H1 (cell line): Measurements from ENCODE around the gene ITGA4. TPM values are rescaled to one million over a fixed set of nuclear protein-coding genes. Genes with fewer than 3 reads are reported as not detected.

Experiments used
- CTCF ChIA-PET: fragments of 300-600 bp; sonication (Branson Sonifier 250); formaldehyde crosslinking; loops from one replicate; lab custom pipeline; 2021; ENCODE audit not compliant: partially characterized antibody; lab: Charles Lee
- POLR2A ChIA-PET: fragments of 300-600 bp; sonication (Branson Sonifier 250); formaldehyde crosslinking; loops from one replicate; lab custom pipeline; 2021; ENCODE audit warnings: inconsistent platforms; ENCODE audit not compliant: partially characterized antibody; lab: Charles Lee
- DNase-seq, 2 experiments: peaks; one replicate each; pipeline versions ENCODE4 v3.0.0 to v3.0.0-alpha.2; 2010 to 2022; ENCODE audit warnings: low spot score in 2 of 2, low read depth in 1 of 2, mixed read lengths in 1 of 2
- FAIRE-seq: peaks from 2 replicates; lab custom pipeline; 2011; peaks lifted over from hg19 to GRCh38; lab: Jason Lieb, UNC
- H2AFZ ChIP-seq: 2 replicates; pipeline ENCODE4 v1.8.1; 2012; ENCODE audit warnings: low read length, inconsistent platforms
- H2AK5ac ChIP-seq: 2 replicates; pipeline ENCODE4 v1.6.1; 2013; ENCODE audit warnings: low read depth, low read length
- H2BK120ac ChIP-seq: replicated peaks from 2 replicates; pipeline ENCODE3; 2013; ENCODE audit warnings: low read depth, low read length, inconsistent platforms
- H2BK12ac ChIP-seq: 2 replicates; pipeline ENCODE4 v1.6.1; 2013; ENCODE audit warnings: low read depth, low read length
- H2BK15ac ChIP-seq: 2 replicates; pipeline ENCODE4 v1.6.1; 2013; ENCODE audit warnings: low read length
- H2BK20ac ChIP-seq: 2 replicates; pipeline ENCODE4 v1.6.1; 2013; ENCODE audit warnings: low read length
- H2BK5ac ChIP-seq: 2 replicates; pipeline ENCODE4 v1.6.1; 2013; ENCODE audit warnings: low read depth, low read length
- H3K14ac ChIP-seq: 2 replicates; pipeline ENCODE4 v1.6.1; 2013; ENCODE audit warnings: inconsistent platforms; ENCODE audit not compliant: insufficient read length
- H3K18ac ChIP-seq: 2 replicates; pipeline ENCODE4 v1.6.1; 2013; ENCODE audit warnings: low read length; ENCODE audit errors: extremely low read depth
- H3K23ac ChIP-seq: 2 replicates; pipeline ENCODE4 v1.6.1; 2013; ENCODE audit warnings: inconsistent platforms; ENCODE audit not compliant: insufficient read length
- H3K23me2 ChIP-seq: 2 replicates; pipeline ENCODE4 v1.6.1; 2013; ENCODE audit warnings: low read depth, low read length
- H3K27ac ChIP-seq: 2 replicates; pipeline ENCODE4 v1.6.1; 2011; ENCODE audit warnings: low read depth, low read length, inconsistent platforms
- H3K27me3 ChIP-seq, 4 experiments: replicated peaks in 1 of 4; 1 replicate in 1 of 4; 2 replicates in 3 of 4; pipeline versions ENCODE4 v1.6.1 to v1.8.1; 2011 to 2013; ENCODE audit warnings: low read length in 3 of 4, mild to moderate bottlenecking in 3 of 4, inconsistent platforms in 2 of 4, mixed read lengths in 2 of 4, moderate library complexity in 1 of 4; ENCODE audit not compliant: control insufficient read depth in 3 of 4, insufficient read depth in 3 of 4; ENCODE audit errors: extremely low read depth in 1 of 4
- H3K36me3 ChIP-seq, 4 experiments: 2 replicates each; pipeline versions ENCODE4 v1.6.1 to v1.8.1; 2011 to 2013; ENCODE audit warnings: mild to moderate bottlenecking in 4 of 4, low read length in 3 of 4, moderate library complexity in 2 of 4, control low read depth in 1 of 4, inconsistent platforms in 1 of 4; ENCODE audit not compliant: insufficient read depth in 4 of 4, control insufficient read depth in 2 of 4
- H3K4ac ChIP-seq: replicated peaks from 2 replicates; pipeline ENCODE3; 2013; ENCODE audit warnings: low read length, low read depth, mixed read lengths, inconsistent platforms; ENCODE audit not compliant: insufficient read length
- H3K4me1 ChIP-seq, 4 experiments: replicated peaks in 1 of 4; 1 replicate in 1 of 4; 2 replicates in 3 of 4; pipeline versions ENCODE4 v1.6.1 to v1.8.1; 2011 to 2013; ENCODE audit warnings: low read length in 3 of 4, inconsistent platforms in 2 of 4, mixed read lengths in 1 of 4; ENCODE audit not compliant: insufficient read depth in 4 of 4, control insufficient read depth in 3 of 4
- H3K4me2 ChIP-seq, 2 experiments: 2 replicates each; pipeline versions ENCODE4 v1.6.1 to v1.8.1; 2011 to 2013; ENCODE audit warnings: low read depth in 2 of 2, low read length in 2 of 2, control low read depth in 1 of 2, inconsistent platforms in 1 of 2, mild to moderate bottlenecking in 1 of 2; ENCODE audit not compliant: insufficient read depth in 1 of 2
- H3K4me3 ChIP-seq, 4 experiments: fragments of 200-600, 300-600 bp in 1 of 4; sonication (generic), shearing (Covaris generic), sonication (Bioruptor Twin) in 1 of 4; 2 replicates each; pipeline versions ENCODE4 v1.5.1 to v1.8.1; 2011 to 2016; ENCODE audit warnings: low read length in 4 of 4, low read depth in 3 of 4, control low read depth in 2 of 4, inconsistent platforms in 2 of 4, mild to moderate bottlenecking in 2 of 4, mixed read lengths in 1 of 4, moderate library complexity in 1 of 4; ENCODE audit not compliant: insufficient read depth in 2 of 4; ENCODE audit errors: extremely low read depth in 1 of 4
- H3K56ac ChIP-seq: replicated peaks from 2 replicates; pipeline ENCODE3; 2013; ENCODE audit warnings: low read depth, mild to moderate bottlenecking, mixed read lengths, low read length, inconsistent platforms; ENCODE audit not compliant: insufficient read length
- H3K79me1 ChIP-seq: 2 replicates; pipeline ENCODE4 v1.6.1; 2013; ENCODE audit warnings: low read depth, low read length, control low read depth
- H3K79me2 ChIP-seq, 2 experiments: 2 replicates each; pipeline versions ENCODE4 v1.6.1 to v1.8.1; 2012 to 2013; ENCODE audit warnings: low read length in 2 of 2, mild to moderate bottlenecking in 2 of 2, inconsistent platforms in 1 of 2; ENCODE audit not compliant: insufficient read depth in 2 of 2, control insufficient read depth in 1 of 2
- H3K9ac ChIP-seq, 4 experiments: replicated peaks in 1 of 4; 1 replicate in 1 of 4; 2 replicates in 3 of 4; pipeline versions ENCODE4 v1.6.1 to v1.8.1; 2011 to 2013; ENCODE audit warnings: low read depth in 3 of 4, low read length in 3 of 4, control low read depth in 2 of 4, mild to moderate bottlenecking in 2 of 4, moderate library complexity in 2 of 4, inconsistent platforms in 1 of 4; ENCODE audit errors: extremely low read depth in 1 of 4
- H3K9me3 ChIP-seq, 2 experiments: 2 replicates each; pipeline versions ENCODE4 v1.6.1 to v1.8.1; 2012 to 2013; ENCODE audit warnings: mild to moderate bottlenecking in 2 of 2, moderate library complexity in 2 of 2, control low read depth in 1 of 2, inconsistent platforms in 1 of 2, low read depth in 1 of 2, low read length in 1 of 2, mixed read lengths in 1 of 2; ENCODE audit not compliant: insufficient read depth in 2 of 2
- H4K20me1 ChIP-seq, 2 experiments: replicated peaks in 1 of 2; 2 replicates each; pipeline versions ENCODE3 to v1.8.1; 2011 to 2013; ENCODE audit warnings: inconsistent platforms in 2 of 2, low read length in 2 of 2, mild to moderate bottlenecking in 1 of 2; ENCODE audit not compliant: insufficient read depth in 2 of 2, control insufficient read depth in 1 of 2
- H4K5ac ChIP-seq: 2 replicates; pipeline ENCODE4 v1.6.1; 2013; ENCODE audit warnings: low read length, low read depth, mixed read lengths, inconsistent platforms; ENCODE audit not compliant: insufficient read length
- H4K8ac ChIP-seq: 2 replicates; pipeline ENCODE4 v1.8.0; 2013; ENCODE audit warnings: mild to moderate bottlenecking, moderate library complexity, low read length, inconsistent platforms; ENCODE audit not compliant: insufficient read depth; ENCODE audit errors: extremely low read depth
- H4K91ac ChIP-seq: replicated peaks from 2 replicates; pipeline ENCODE3; 2013; ENCODE audit warnings: low read length, mixed read lengths, inconsistent platforms; ENCODE audit not compliant: insufficient read length
- CREB1 ChIP-seq: IDR thresholded peaks from 2 replicates; pipeline ENCODE4 v1.6.1; 2012; ENCODE audit warnings: inconsistent platforms
- CTCF ChIP-seq, 3 experiments: IDR thresholded peaks; 1 replicate in 2 of 3; 2 replicates in 1 of 3; pipeline versions ENCODE4 v1.5.1 to v1.6.1; 2011; ENCODE audit warnings: low read length in 3 of 3, mild to moderate bottlenecking in 3 of 3, inconsistent platforms in 2 of 3, low read depth in 1 of 3, moderate library complexity in 1 of 3; ENCODE audit not compliant: insufficient read depth in 1 of 3; ENCODE audit errors: control extremely low read depth in 1 of 3
- FOSL1 ChIP-seq: IDR thresholded peaks from 2 replicates; pipeline ENCODE4 v1.6.1; 2011; ENCODE audit warnings: mild to moderate bottlenecking, low read depth, low read length, moderate library complexity; ENCODE audit not compliant: insufficient read depth
- HDAC6 ChIP-seq: IDR thresholded peaks from one replicate; pipeline ENCODE4 v1.7.1; 2012; ENCODE audit warnings: low read depth, mild to moderate bottlenecking, inconsistent platforms, low read length, moderate library complexity
- RAD21 ChIP-seq, 2 experiments: IDR thresholded peaks in 1 of 2; conservative IDR thresholded peaks in 1 of 2; 2 replicates each; pipeline ENCODE4 v1.6.1; 2011; ENCODE audit warnings: low read depth in 2 of 2, low read length in 2 of 2, improper control_type of control experiment in 1 of 2, inconsistent platforms in 1 of 2, mild to moderate bottlenecking in 1 of 2, moderate library complexity in 1 of 2
- SIN3A ChIP-seq, 2 experiments: IDR thresholded peaks in 1 of 2; conservative IDR thresholded peaks in 1 of 2; 2 replicates each; pipeline ENCODE4 v1.6.1; 2011 to 2012; ENCODE audit warnings: low read length in 2 of 2, improper control_type of control experiment in 1 of 2, low read depth in 1 of 2, mild to moderate bottlenecking in 1 of 2
- SIX5 ChIP-seq: IDR thresholded peaks from 2 replicates; pipeline ENCODE4 v1.6.1; 2011; ENCODE audit warnings: mild to moderate bottlenecking, low read depth, low read length
- SUZ12 ChIP-seq: fragments of 200-600 bp; sonication (generic); IDR thresholded peaks from 2 replicates; pipeline ENCODE4 v1.6.1; 2012; ENCODE audit warnings: mild to moderate bottlenecking, inconsistent platforms, low read length, moderate library complexity, mixed read lengths
- TCF12 ChIP-seq: IDR thresholded peaks from 2 replicates; pipeline ENCODE4 v1.6.1; 2011; ENCODE audit warnings: low read depth, mild to moderate bottlenecking, low read length
- TEAD4 ChIP-seq: IDR thresholded peaks from 2 replicates; pipeline ENCODE4 v1.6.1; 2012; ENCODE audit warnings: low read depth, low read length, inconsistent platforms, mixed read lengths
- WGBS, 2 experiments: shearing (Covaris generic) in 1 of 2; methylation state at CpG; one replicate each; pipeline versions ENCODE4 v1.1.6 to v1.1.7; 2013 to 2015; ENCODE audit warnings: low lambda C conversion rate in 2 of 2, mixed read lengths in 2 of 2, inconsistent platforms in 1 of 2, low coverage in 1 of 2, missing lambda C conversion rate in 1 of 2; ENCODE audit not compliant: insufficient replicate concordance in 2 of 2, insufficient coverage in 1 of 2, insufficient read length in 1 of 2; ENCODE audit errors: extremely low coverage in 1 of 2, missing lambda C conversion rate in 1 of 2; 5-methylcytosine and 5-hydroxymethylcytosine counted together
- polyA plus RNA-seq, 7 experiments: library from polyadenylated mRNA; depleted of rRNA in 3 of 7; stranded (reverse) in 5 of 7; unstranded in 2 of 7; fragments of >200 nt in 5 of 7; fragments of 200-250 nt in 2 of 7; gene quantifications; 1 replicate in 5 of 7; 2 replicates in 1 of 7; 4 replicates in 1 of 7; pipeline versions ENCODE4 v1.2.1 to v1.2.3, GENCODE V29; 2011 to 2013; ENCODE audit warnings: missing spikeins in 2 of 7, mixed read lengths in 2 of 7
- total RNA-seq: library from RNA; stranded (reverse); fragmentation: NEBNext Ultra II Directional; extraction: Animal tissue kit (Norgen Biotek cat#: 25700); gene quantifications from 2 replicates; pipeline ENCODE4 v1.2.1, GENCODE V29; 2021

Gene ITGA4
- total and polyA plus RNA-seq, 2 of the 8 experiments (the other 6 are each of a cell fraction or from before 2014, with no cell fraction given) = 0.60 to 2.1 TPM

GRCh38 chr2:181573140-181573736 is 116.1 kb downstream of the ITGA4 start:
- Histone ChIP-seq H4K8ac (no peak overlapping the region), H3K23ac (no peak overlapping the region), H3K4ac (no peak overlapping the region), H2AFZ (no peak overlapping the region), H3K27ac (no peak overlapping the region), H2BK20ac (no peak overlapping the region), H3K9me3 (no peaks in the 10 kb centered on the region), H3K56ac (no peak overlapping the region), H2BK15ac (no peak overlapping the region), H3K14ac (no peak overlapping the region), H3K4me1 (no peaks in the 10 kb centered on the region), H2BK5ac (no peak overlapping the region), H3K79me2 (no peaks in the 10 kb centered on the region), H3K18ac (no peak overlapping the region), H4K5ac (no peak overlapping the region), H3K23me2 (no peaks in the 10 kb centered on the region), H2BK120ac (no peak overlapping the region), H2AK5ac (no peak overlapping the region), H3K9ac (no peak overlapping the region), H3K36me3 (no peaks in the 10 kb centered on the region), H4K20me1 (no peaks in the 10 kb centered on the region), H4K91ac (no peak overlapping the region), H3K27me3 (no peaks in the 10 kb centered on the region), H2BK12ac (no peak overlapping the region), H3K79me1 (no peaks in the 10 kb centered on the region), H3K4me2 (no peak overlapping the region), H3K4me3 (no peak overlapping the region)
- WGBS, 2 experiments = 47% methylated on average over 4 of the region's 4 CpGs; no CpG with 5 or more reads in 1 of the 2 experiments
- ChIA-PET CTCF (interaction anchor here (0.6 to 8.5 kb wide), 38 partner anchors 9 to 468 kb away, joined by 3 to 183 read pairs (median 4); partner anchors contain the start of gene ITGA4), POLR2A (interaction anchor here (0.8 kb wide), 1 partner anchor 28 kb away, joined by 3 read pairs; no protein-coding TSS in a partner anchor)
- DNase-seq (no peak), FAIRE-seq (peak; percentile 57)
- TF ChIP-seq SUZ12 (no peak), TEAD4 (0 out of 2 replicates have a peak, but pooled peaks have one; percentile 14), HDAC6 (no peak), SIX5 (no peak), SIN3A (conservative IDR thresholded peaks at IDR 0.05 in 1 of 2, IDR thresholded peaks at IDR 0.05 in 1 of 2; ENCODE audit: low read depth in 1 of 2, low read length in 2 of 2) (no peak), RAD21 (IDR thresholded peaks at IDR 0.05 in 1 of 2, conservative IDR thresholded peaks at IDR 0.05 in 1 of 2; ENCODE audit: low read depth in 2 of 2, low read length in 2 of 2) (peak; percentile 73 to 76), CTCF (IDR thresholded peaks at IDR 0.05; ENCODE audit: control extremely low read depth in 1 of 3, insufficient read depth in 1 of 3, low read depth in 1 of 3, low read length in 3 of 3) (peak in 2 of 3 experiments; percentile 46 to 48; a peak in 2 of 4 replicates), FOSL1 (no peak), TCF12 (no peak), CREB1 (no peak)
